Hematopoietic multipotent progenitor cell treated with erythropoietin and hydrocortisone succinate and interleukin-3 and kit ligand, for 8 days (in vitro differentiated cells): ENCODE results near the gene LAS1L.
"Not testable (repeated sequence)": the region's sequence is repeated elsewhere in the genome, so short reads cannot be mapped to it uniquely, and the experiment has no call there.

ENCODE experiments used
- DNase-seq: peaks from one replicate; pipeline ENCODE4 v3.0.0-alpha.2; 2015

The LAS1L gene

GRCh38 chrX:65534450-65535292, at the start of gene LAS1L:
TSS of gene LAS1L (minus strand) at chrX:65534787. CDS start at chrX:65534715, 72 bp downstream.
- DNase-seq, result peak; percentile 96

GRCh38 chrX:65582450-65583082, 48.0 kb upstream of the LAS1L start:
- DNase-seq, result no peak

- DNase-seq, result peak; percentile 68
Measured at GRCh38 chrX:65581661-65582339, 47.2 kb upstream of the LAS1L start.

GRCh38 chrX:65578346-65578745, 43.8 kb upstream of the LAS1L start:
- DNase-seq, result no peak

GRCh38 chrX:65576160-65576559, 41.6 kb upstream of the LAS1L start:
- no peak for DNase-seq

GRCh38 chrX:65575022-65575421, 40.4 kb upstream of the LAS1L start:
- no peak for DNase-seq

GRCh38 chrX:65574356-65574755, 39.8 kb upstream of the LAS1L start:
- no peak for DNase-seq

GRCh38 chrX:65572971-65573370, 38.4 kb upstream of the LAS1L start:
- no peak for DNase-seq

- not testable (repeated sequence) for DNase-seq
Measured at GRCh38 chrX:65562850-65563249, 28.3 kb upstream of the LAS1L start.

GRCh38 chrX:65551489-65552339, 17.1 kb upstream of the LAS1L start:
- no peak for DNase-seq

- no peak for DNase-seq
Measured at GRCh38 chrX:65551086-65551485, 16.5 kb upstream of the LAS1L start.

GRCh38 chrX:65545456-65545855, 10.9 kb upstream of the LAS1L start:
- DNase-seq, result no peak

- DNase-seq, result no peak
Measured at GRCh38 chrX:65537229-65537628, 2.6 kb upstream of the LAS1L start.

GRCh38 chrX:65536291-65536690, 1.7 kb upstream of the LAS1L start:
- DNase-seq, result no peak

- DNase-seq, result no peak
Measured at GRCh38 chrX:65532016-65532415, 2.6 kb downstream of the LAS1L start.

- peak; percentile 31 for DNase-seq
Measured at GRCh38 chrX:65528705-65529340, 5.8 kb downstream of the LAS1L start.

GRCh38 chrX:65528293-65528692, 6.3 kb downstream of the LAS1L start:
- DNase-seq, result no peak

- DNase-seq, result no peak
Measured at GRCh38 chrX:65524139-65524538, 10.4 kb downstream of the LAS1L start.

GRCh38 chrX:65522739-65523372, 11.7 kb downstream of the LAS1L start:
- no peak for DNase-seq

- not testable (repeated sequence) for DNase-seq
Measured at GRCh38 chrX:65519530-65519929, 15.1 kb downstream of the LAS1L start.

GRCh38 chrX:65518980-65519379, 15.6 kb downstream of the LAS1L start:
- DNase-seq, result not testable (repeated sequence)

- DNase-seq, result no peak
Measured at GRCh38 chrX:65517923-65518322, 16.7 kb downstream of the LAS1L start.
